Panc1 (cell line): Measurements from ENCODE around the gene HRH3.

Experiments used
- POLR2AphosphoS5 ChIP-seq: IDR thresholded peaks from 2 replicates; pipeline ENCODE4 v1.6.1; 2012; ENCODE audit warnings: mild to moderate bottlenecking, low read depth, low read length, moderate library complexity
- SIN3A ChIP-seq: IDR thresholded peaks from 2 replicates; pipeline ENCODE4 v1.6.1; 2012; ENCODE audit warnings: low read depth, mild to moderate bottlenecking, low read length, moderate library complexity, borderline replicate concordance; ENCODE audit not compliant: insufficient read depth
- TF ChIP-seq, protein P1 (sequence below): fragments of 450-650 bp; IDR thresholded peaks from 2 replicates; pipeline ENCODE4 v1.5.1; 2017; ENCODE audit warnings: mild to moderate bottlenecking
- TF ChIP-seq, protein P2 (sequence below), 2 experiments: IDR thresholded peaks; 2 replicates each; pipeline ENCODE4 v1.6.1; 2011 to 2012; ENCODE audit warnings: low read depth in 2 of 2, control low read depth in 1 of 2, low read length in 1 of 2, mild to moderate bottlenecking in 1 of 2, moderate library complexity in 1 of 2; ENCODE audit not compliant: insufficient read depth in 1 of 2

DNA sequence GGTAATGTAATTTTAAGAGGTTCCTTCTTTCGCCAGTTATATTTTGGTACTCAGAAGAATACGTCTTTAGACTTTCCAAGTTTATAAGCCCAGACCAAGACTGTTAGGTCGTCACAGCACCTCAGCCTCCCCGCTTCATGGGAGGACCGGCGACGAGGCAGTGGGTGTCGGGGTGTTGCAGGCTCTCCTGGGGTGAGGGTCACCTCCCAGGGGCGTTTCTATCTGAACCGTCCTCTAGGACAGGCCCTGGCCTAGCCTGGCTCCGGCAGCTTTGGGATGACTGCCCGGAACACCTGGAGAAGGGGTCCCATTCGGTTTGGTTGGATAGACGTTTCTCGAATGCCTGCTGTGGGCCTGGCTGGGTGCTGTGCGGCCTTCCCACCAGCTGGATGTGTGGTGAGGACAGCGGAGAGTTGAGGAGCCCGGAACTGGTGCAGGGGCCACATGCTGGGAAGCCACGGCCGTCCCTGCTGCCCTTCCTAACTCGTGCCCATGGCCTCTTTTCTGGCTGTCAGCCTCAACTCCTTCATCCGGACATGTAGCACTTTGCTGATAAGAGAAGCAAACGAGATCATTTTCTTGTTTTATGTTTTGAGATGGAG, 19.3 kb upstream of the HRH3 start:
- TF ChIP-seq, protein P1, sequence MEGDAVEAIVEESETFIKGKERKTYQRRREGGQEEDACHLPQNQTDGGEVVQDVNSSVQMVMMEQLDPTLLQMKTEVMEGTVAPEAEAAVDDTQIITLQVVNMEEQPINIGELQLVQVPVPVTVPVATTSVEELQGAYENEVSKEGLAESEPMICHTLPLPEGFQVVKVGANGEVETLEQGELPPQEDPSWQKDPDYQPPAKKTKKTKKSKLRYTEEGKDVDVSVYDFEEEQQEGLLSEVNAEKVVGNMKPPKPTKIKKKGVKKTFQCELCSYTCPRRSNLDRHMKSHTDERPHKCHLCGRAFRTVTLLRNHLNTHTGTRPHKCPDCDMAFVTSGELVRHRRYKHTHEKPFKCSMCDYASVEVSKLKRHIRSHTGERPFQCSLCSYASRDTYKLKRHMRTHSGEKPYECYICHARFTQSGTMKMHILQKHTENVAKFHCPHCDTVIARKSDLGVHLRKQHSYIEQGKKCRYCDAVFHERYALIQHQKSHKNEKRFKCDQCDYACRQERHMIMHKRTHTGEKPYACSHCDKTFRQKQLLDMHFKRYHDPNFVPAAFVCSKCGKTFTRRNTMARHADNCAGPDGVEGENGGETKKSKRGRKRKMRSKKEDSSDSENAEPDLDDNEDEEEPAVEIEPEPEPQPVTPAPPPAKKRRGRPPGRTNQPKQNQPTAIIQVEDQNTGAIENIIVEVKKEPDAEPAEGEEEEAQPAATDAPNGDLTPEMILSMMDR: no peak
- TF ChIP-seq, protein P2, sequence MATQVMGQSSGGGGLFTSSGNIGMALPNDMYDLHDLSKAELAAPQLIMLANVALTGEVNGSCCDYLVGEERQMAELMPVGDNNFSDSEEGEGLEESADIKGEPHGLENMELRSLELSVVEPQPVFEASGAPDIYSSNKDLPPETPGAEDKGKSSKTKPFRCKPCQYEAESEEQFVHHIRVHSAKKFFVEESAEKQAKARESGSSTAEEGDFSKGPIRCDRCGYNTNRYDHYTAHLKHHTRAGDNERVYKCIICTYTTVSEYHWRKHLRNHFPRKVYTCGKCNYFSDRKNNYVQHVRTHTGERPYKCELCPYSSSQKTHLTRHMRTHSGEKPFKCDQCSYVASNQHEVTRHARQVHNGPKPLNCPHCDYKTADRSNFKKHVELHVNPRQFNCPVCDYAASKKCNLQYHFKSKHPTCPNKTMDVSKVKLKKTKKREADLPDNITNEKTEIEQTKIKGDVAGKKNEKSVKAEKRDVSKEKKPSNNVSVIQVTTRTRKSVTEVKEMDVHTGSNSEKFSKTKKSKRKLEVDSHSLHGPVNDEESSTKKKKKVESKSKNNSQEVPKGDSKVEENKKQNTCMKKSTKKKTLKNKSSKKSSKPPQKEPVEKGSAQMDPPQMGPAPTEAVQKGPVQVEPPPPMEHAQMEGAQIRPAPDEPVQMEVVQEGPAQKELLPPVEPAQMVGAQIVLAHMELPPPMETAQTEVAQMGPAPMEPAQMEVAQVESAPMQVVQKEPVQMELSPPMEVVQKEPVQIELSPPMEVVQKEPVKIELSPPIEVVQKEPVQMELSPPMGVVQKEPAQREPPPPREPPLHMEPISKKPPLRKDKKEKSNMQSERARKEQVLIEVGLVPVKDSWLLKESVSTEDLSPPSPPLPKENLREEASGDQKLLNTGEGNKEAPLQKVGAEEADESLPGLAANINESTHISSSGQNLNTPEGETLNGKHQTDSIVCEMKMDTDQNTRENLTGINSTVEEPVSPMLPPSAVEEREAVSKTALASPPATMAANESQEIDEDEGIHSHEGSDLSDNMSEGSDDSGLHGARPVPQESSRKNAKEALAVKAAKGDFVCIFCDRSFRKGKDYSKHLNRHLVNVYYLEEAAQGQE (IDR thresholded peaks at IDR 0.05; ENCODE audit: insufficient read depth in 1 of 2, low read depth in 2 of 2, low read length in 1 of 2): no peak
- no peak for TF ChIP-seq SIN3A
- TF ChIP-seq POLR2AphosphoS5: no peak
